GM19099 (cell line): ENCODE data around the gene DYNC1LI1.

Experiments used
- POLR2A ChIP-seq: IDR thresholded peaks from 3 replicates; pipeline ENCODE4 v1.6.1; 2011; ENCODE audit warnings: low read depth; ENCODE audit not compliant: insufficient read length; ENCODE audit errors: extremely low read depth

DYNC1LI1 gene

GRCh38 chr3:32511005-32511404 lies 59.7 kb downstream of the DYNC1LI1 start:
- TF ChIP-seq POLR2A: no peak

GRCh38 chr3:32510075-32510724 lies 60.5 kb downstream of the DYNC1LI1 start:
- TF ChIP-seq POLR2A: no peak

GRCh38 chr3:32508711-32509110 lies 61.9 kb downstream of the DYNC1LI1 start:
- no peak for TF ChIP-seq POLR2A

GRCh38 chr3:32506466-32506865 lies 64.2 kb downstream of the DYNC1LI1 start:
- TF ChIP-seq POLR2A: no peak

GRCh38 chr3:32502946-32503286 lies 67.7 kb downstream of the DYNC1LI1 start:
- no peak for TF ChIP-seq POLR2A

GRCh38 chr3:32502118-32502945 lies 68.3 kb downstream of the DYNC1LI1 start, which contains the start of gene CMTM6:
CMTM6 (minus strand) TSS chr3:32502852; CDS start chr3:32502745, 107 bp downstream.
- TF ChIP-seq POLR2A: peak; percentile 83

GRCh38 chr3:32501783-32502117 lies 68.9 kb downstream of the DYNC1LI1 start:
- no peak for TF ChIP-seq POLR2A

GRCh38 chr3:32500880-32501782 lies 69.5 kb downstream of the DYNC1LI1 start:
- no peak for TF ChIP-seq POLR2A

- TF ChIP-seq POLR2A: no peak
Observed at GRCh38 chr3:32500231-32500630, 70.4 kb downstream of the DYNC1LI1 start.

GRCh38 chr3:32499585-32499984 lies 71.1 kb downstream of the DYNC1LI1 start:
- TF ChIP-seq POLR2A: no peak

- TF ChIP-seq POLR2A: no peak
Observed at GRCh38 chr3:32498992-32499391, 71.7 kb downstream of the DYNC1LI1 start.

- TF ChIP-seq POLR2A: no peak
Observed at GRCh38 chr3:32498252-32498651, 72.4 kb downstream of the DYNC1LI1 start.

GRCh38 chr3:32495609-32496008 lies 75.0 kb downstream of the DYNC1LI1 start:
- TF ChIP-seq POLR2A: no peak

- TF ChIP-seq POLR2A: no peak
Observed at GRCh38 chr3:32495085-32495484, 75.6 kb downstream of the DYNC1LI1 start.
